ENCODE data around the gene BRD9. TPM values are rescaled to one million over a fixed set of nuclear protein-coding genes. Genes with fewer than 3 reads are reported as not detected.
"Not testable (repeated sequence)": the region's sequence is repeated elsewhere in the genome, so short reads cannot be mapped to it uniquely, and the experiment has no call there.

Gene BRD9
- total and polyA plus RNA-seq, 2 of the 13 experiments (the other 11 are each of a cell fraction or from before 2014, with no cell fraction given), result 5.2 to 22.9 TPM

DNA sequence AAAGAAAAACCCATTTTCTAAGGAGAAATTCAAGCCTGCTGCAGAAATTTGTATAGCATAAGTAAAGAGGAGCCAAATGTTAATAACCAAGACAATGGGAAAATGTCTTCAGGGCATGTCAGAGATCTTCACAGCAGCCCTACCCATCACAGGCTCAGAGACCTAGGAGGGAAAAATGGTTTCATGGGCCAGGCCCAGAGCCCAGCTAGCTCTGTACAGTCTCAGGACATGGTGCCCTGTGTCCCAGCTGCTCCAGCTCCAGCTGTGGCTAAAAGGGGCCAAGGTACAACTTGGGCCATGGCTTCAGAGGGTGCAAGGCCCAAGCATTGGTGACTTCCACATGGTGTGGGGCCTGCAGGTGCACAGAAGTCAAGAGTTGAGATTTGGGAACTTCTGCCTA lies 36.6 kb upstream of the BRD9 start:
- H3K9ac ChIP-seq (ENCODE audit: insufficient read depth, low read depth, low read length); H3K27me3 ChIP-seq (ENCODE audit: control insufficient read depth in 1 of 2, insufficient read depth in 2 of 2, low read length in 2 of 2); H3K9me3 ChIP-seq (ENCODE audit: low read length); H3K36me3 ChIP-seq (replicated peaks in 1 of 2; ENCODE audit: control insufficient read depth in 1 of 2, insufficient read depth in 2 of 2, low read length in 2 of 2); POLR2A ChIA-PET; DNase-seq (ENCODE audit: low spot score); H3K4me2 ChIP-seq (ENCODE audit: low read depth, low read length); H3K4me1 ChIP-seq (ENCODE audit: insufficient read depth, low read length); H2AFZ ChIP-seq (ENCODE audit: low read length); intact Hi-C loops (cut with micrococcal nuclease; ENCODE audit: unreplicated experiment); H3K27ac ChIP-seq (ENCODE audit: extremely low read length, insufficient read depth, low read length); CTCF ChIA-PET (ENCODE audit: low intra/inter-chr PET ratio, low total read pairs); H4K20me1 ChIP-seq (ENCODE audit: insufficient read depth, low read length); H3K4me3 ChIP-seq (replicated peaks in 1 of 3; ENCODE audit: insufficient read depth in 1 of 3, low read depth in 2 of 3, low read length in 3 of 3); H3K79me2 ChIP-seq (ENCODE audit: insufficient read depth, low read length); BruUV-seq (replicated peaks); FAIRE-seq; ATAC-seq: not testable (repeated sequence)
- in situ Hi-C loops (cut with HindIII; ENCODE audit: extremely low pct_ligation_motif_present, low pct_unique_long_range_greater_than_20kb), result loop anchor here (10.0 kb wide), 1 partner anchor 236 kb away; no protein-coding TSS in a partner anchor

DNA sequence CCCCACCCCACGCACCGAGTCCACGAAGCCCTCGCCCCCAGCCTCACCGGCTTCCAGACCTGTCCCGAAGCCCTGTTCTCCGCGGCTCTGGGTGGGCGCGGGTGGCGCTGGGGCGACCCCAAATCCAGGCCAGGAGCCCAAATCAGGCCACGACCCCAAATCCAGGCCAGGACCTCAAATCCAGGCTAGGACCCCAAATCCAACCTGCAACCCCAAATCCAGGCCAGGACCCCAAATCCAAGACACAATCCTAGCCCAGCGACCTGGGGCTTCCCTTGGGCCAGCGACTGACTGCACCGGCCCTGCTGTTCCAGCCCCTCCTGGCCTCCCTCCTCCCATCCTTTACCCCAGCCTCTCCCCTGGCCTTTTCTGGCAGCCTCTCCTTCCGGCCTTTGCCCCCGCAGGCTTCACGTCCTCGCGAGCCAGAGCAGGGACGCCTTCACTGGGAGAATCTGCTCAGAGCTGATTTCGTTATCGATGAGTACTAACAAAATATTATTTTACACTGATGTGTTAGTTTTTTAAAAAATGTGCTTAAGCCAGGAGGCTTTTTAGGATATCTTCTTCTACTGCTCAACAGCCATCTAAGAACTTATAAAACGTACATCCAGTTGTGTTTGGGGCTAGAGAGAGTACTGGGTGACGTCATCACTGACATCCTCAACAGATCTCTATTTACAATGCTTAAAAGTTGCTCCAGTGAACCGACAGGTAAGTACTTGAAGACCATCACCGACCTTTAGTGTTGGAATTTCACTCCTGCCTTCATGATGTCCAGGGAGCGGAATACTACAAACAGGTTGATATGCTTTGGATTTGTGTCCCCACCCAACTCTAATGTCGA lies 34.8 kb upstream of the BRD9 start:
- no peak overlapping the region for H2AFZ ChIP-seq (ENCODE audit: low read length)
- no peak overlapping the region for H3K4me2 ChIP-seq (ENCODE audit: low read depth, low read length)
- DNase-seq (ENCODE audit: low spot score) (no peak), FAIRE-seq (no peak), ATAC-seq (no peak)
- H3K36me3 ChIP-seq (replicated peaks in 1 of 2; ENCODE audit: control insufficient read depth in 1 of 2, insufficient read depth in 2 of 2, low read length in 2 of 2), result no peaks in the 10 kb centered on the region
- TF ChIP-seq NCOA2 (CRISPR knock-in tag; IDR thresholded peaks at IDR 0.05), result no peak
- TF ChIP-seq CREB1 (IDR thresholded peaks at IDR 0.05), result peak; percentile 53
- TF ChIP-seq CREB1 (CRISPR knock-in tag; IDR thresholded peaks at IDR 0.05), result no peak
- no peak for TF ChIP-seq NFYC (CRISPR knock-in tag; IDR thresholded peaks at IDR 0.05)
- TF ChIP-seq ATF7 (IDR thresholded peaks at IDR 0.05), result 0 out of 2 replicates have a peak, but pooled peaks have one; percentile 31
- TF ChIP-seq ATF7 (CRISPR knock-in tag; IDR thresholded peaks at IDR 0.05), result no peak
- H3K9me3 ChIP-seq (ENCODE audit: low read length), result no peaks in the 10 kb centered on the region
- 88% methylated on average over 19 of the region's 30 CpGs for WGBS (ENCODE audit: low lambda C conversion rate)
- intact Hi-C loops (cut with micrococcal nuclease; ENCODE audit: unreplicated experiment), result no loop called here
- CTCF ChIA-PET (ENCODE audit: low intra/inter-chr PET ratio, low total read pairs), result no interaction called here
- no peaks in the 10 kb centered on the region for H3K4me1 ChIP-seq (ENCODE audit: insufficient read depth, low read length)
- no peaks in the 10 kb centered on the region for H4K20me1 ChIP-seq (ENCODE audit: insufficient read depth, low read length)
- H3K9ac ChIP-seq (ENCODE audit: insufficient read depth, low read depth, low read length), result no peak overlapping the region
- no TSS peak for BruUV-seq (replicated peaks)
- POLR2A ChIA-PET, result no interaction called here
- no peaks in the 10 kb centered on the region for H3K79me2 ChIP-seq (ENCODE audit: insufficient read depth, low read length)
- no peak overlapping the region for H3K27ac ChIP-seq (ENCODE audit: extremely low read length, insufficient read depth, low read length)
- in situ Hi-C loops (cut with HindIII; ENCODE audit: extremely low pct_ligation_motif_present, low pct_unique_long_range_greater_than_20kb), result loop anchor here (10.0 kb wide), 1 partner anchor 237 kb away; no protein-coding TSS in a partner anchor
- no peaks in the 10 kb centered on the region; a peak in 1 of 5 replicates for H3K27me3 ChIP-seq (ENCODE audit: control insufficient read depth in 1 of 2, insufficient read depth in 2 of 2, low read length in 2 of 2)
- no peak overlapping the region for H3K4me3 ChIP-seq (replicated peaks in 1 of 3; ENCODE audit: insufficient read depth in 1 of 3, low read depth in 2 of 3, low read length in 3 of 3)

Measured in HepG2 (cell line).